Smooth muscle cell (in vitro differentiated cells): Measurements from ENCODE around the gene FN1. TPM values are rescaled to one million over a fixed set of nuclear protein-coding genes. Genes with fewer than 3 reads are reported as not detected.

Experiments
- polyA plus RNA-seq: library from polyadenylated mRNA; unstranded; fragments of >200 nt; fragmentation: Nextera tagmentation; extraction: Ambion mirVana; gene quantifications from 2 replicates; pipeline ENCODE4 v1.2.1, GENCODE V29; 2016
- total RNA-seq: library from RNA; depleted of rRNA; stranded (reverse); fragments of >200 nt; gene quantifications from 2 replicates; pipeline ENCODE4 v1.2.3, GENCODE V29; 2014

Gene FN1
- total and polyA plus RNA-seq, 2 experiments from 2014 or later = 10,917 to 21,295 TPM

Other genes starting within 250 kb of the FN1 start
- 10.7 and 28.3 TPM in 2 replicates for gene ATIC, start 124.0 kb downstream of the FN1 start, total RNA-seq
- 67.7 and 87.3 TPM in 2 replicates for gene ATIC, start 124.0 kb downstream of the FN1 start, polyA plus RNA-seq